ENCODE measurements around the gene RCN1.
"Not testable (repeated sequence)": the region's sequence is repeated elsewhere in the genome, so short reads cannot be mapped to it uniquely, and the experiment has no call there.

Gene RCN1

GRCh38 chr11:32113920-32114203, 23.0 kb downstream of the RCN1 start:
- DNase-seq = no peak

- no peak for DNase-seq
Observed at GRCh38 chr11:32115446-32115845, 24.6 kb downstream of the RCN1 start.

GRCh38 chr11:32116668-32117067, 25.8 kb downstream of the RCN1 start:
- DNase-seq = no peak

GRCh38 chr11:32118025-32118974, 27.4 kb downstream of the RCN1 start:
- DNase-seq = no peak

GRCh38 chr11:32119139-32119538, 28.3 kb downstream of the RCN1 start:
- DNase-seq = not testable (repeated sequence)

- DNase-seq = no peak
Observed at GRCh38 chr11:32121012-32121411, 30.1 kb downstream of the RCN1 start.

GRCh38 chr11:32122200-32122599, 31.3 kb downstream of the RCN1 start:
- no peak for DNase-seq

GRCh38 chr11:32131321-32131720, 40.4 kb downstream of the RCN1 start:
- no peak for DNase-seq

GRCh38 chr11:32136657-32137056, 45.8 kb downstream of the RCN1 start:
- DNase-seq = no peak

- no peak for DNase-seq
Observed at GRCh38 chr11:32137263-32137662, 46.4 kb downstream of the RCN1 start.

GRCh38 chr11:32137869-32138268, 47.0 kb downstream of the RCN1 start:
- DNase-seq = no peak

GRCh38 chr11:32138902-32139301, 48.0 kb downstream of the RCN1 start:
- no peak for DNase-seq

- no peak for DNase-seq
Observed at GRCh38 chr11:32139896-32140520, 49.1 kb downstream of the RCN1 start.

- DNase-seq = no peak
Observed at GRCh38 chr11:32141745-32142546, 51.1 kb downstream of the RCN1 start.

- DNase-seq = no peak
Observed at GRCh38 chr11:32143378-32143777, 52.5 kb downstream of the RCN1 start.

- DNase-seq = no peak
Observed at GRCh38 chr11:32145282-32145681, 54.4 kb downstream of the RCN1 start.

- DNase-seq = no peak
Observed at GRCh38 chr11:32148895-32149294, 58.0 kb downstream of the RCN1 start.

- no peak for DNase-seq
Observed at GRCh38 chr11:32149748-32150147, 58.9 kb downstream of the RCN1 start.

GRCh38 chr11:32151027-32151426, 60.2 kb downstream of the RCN1 start:
- DNase-seq = no peak

- no peak for DNase-seq
Observed at GRCh38 chr11:32152216-32152615, 61.3 kb downstream of the RCN1 start.

- no peak for DNase-seq
Observed at GRCh38 chr11:32152821-32153220, 61.9 kb downstream of the RCN1 start.

- DNase-seq = no peak
Observed at GRCh38 chr11:32153747-32154146, 62.9 kb downstream of the RCN1 start.

GRCh38 chr11:32154275-32154674, 63.4 kb downstream of the RCN1 start:
- DNase-seq = no peak

All from NCI-H2227 treated with DMSO at 0.1 percent for 48 hours (cell line).